Activated CD4-positive, alpha-beta T cell treated with anti-CD3 and anti-CD28 coated beads for 24 hours (primary cell): Measurements from ENCODE around the gene FSTL1.

Source experiments
- DNase-seq, 2 donors: peaks; one replicate each; pipeline ENCODE4 v3.0.0-alpha.2; 2020; ENCODE audit warnings: low read depth in 2 of 2

Gene FSTL1

DNA sequence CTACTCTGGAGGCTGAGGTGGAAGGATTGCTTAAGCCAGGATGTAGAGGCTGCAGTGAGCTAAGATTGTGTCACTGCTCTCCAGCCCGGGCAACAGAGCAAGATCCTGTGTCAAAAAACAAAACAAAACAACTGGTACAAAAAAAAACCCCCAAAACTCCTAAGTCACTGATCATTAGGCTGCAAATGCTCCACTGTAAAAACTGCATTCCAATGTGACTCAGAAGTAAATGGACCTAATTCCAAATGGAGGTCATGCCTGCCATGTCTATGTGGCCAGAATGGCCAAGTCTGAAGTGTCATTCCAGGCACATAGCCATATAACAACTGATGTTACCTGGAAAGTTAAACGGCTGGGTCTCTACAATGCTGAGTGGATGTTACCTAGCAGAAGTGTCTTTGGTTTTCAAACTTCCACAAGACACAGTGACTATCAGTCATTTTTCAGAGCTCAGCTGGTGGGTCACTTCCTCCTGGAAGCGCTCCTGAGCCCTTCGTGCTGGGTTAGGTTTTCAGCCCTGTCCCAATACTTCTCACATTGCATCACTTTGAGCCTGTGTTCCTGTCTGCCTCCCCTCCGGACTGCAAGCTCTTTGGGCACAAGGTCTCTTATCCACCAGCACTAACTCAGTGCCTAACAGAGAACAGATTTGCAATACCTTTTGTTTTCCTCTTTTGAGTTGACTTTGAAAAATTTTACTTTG lies 10.6 kb downstream of the FSTL1 start:
- DNase-seq = no peak

DNA sequence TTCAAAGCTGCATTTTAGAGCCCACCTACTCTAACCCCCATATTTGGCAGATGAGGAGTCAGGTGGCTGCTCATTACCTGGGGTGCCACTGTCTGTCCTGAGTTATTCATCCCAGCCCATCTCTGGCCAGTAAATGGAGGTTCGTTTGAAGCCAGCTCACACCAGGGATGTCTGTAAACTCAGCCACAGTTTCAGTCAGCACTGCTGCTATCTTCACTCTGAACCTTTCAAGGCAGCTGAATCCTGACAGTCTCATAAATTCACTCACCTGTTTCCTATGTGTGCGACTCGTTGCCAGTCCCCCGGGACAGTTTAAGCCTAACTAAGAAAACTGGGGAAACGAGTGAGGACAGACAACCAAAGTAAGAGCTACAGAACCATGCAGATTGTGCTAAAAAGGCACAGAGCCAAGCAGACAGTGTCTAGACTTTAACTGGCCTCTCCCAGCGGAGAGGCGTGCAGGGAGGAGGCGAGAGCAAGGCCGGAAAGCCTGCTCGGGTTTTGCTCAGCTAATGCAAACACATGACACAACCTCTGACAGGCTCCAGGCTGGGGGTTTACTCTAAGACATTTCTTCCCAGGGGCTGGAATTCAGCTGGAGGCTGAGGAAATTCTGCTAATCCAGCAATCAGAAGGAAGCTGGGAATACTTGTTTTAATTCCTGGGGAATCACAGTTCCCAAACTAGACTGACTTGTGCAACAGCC lies 12.0 kb downstream of the FSTL1 start:
- no peak for DNase-seq

DNA sequence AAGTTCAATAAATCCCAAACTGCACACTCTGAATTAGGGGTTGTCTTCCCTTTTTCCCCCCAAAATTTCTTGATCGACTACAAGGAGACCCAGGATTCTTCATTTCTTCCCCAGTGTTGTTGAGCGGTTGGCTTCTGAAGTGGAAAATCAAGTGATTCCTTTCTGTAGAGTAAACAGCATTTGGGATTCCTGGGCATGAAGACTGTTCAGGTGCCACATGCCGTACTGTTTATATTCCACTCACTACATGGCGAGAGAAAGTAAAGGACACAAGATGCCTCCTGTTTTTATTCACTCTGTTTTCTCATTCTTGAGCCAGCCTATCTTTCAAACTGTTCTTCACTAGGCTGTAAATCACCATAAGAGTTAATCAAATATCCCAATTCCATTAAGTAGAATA lies 12.6 kb downstream of the FSTL1 start:
- no peak for DNase-seq

DNA sequence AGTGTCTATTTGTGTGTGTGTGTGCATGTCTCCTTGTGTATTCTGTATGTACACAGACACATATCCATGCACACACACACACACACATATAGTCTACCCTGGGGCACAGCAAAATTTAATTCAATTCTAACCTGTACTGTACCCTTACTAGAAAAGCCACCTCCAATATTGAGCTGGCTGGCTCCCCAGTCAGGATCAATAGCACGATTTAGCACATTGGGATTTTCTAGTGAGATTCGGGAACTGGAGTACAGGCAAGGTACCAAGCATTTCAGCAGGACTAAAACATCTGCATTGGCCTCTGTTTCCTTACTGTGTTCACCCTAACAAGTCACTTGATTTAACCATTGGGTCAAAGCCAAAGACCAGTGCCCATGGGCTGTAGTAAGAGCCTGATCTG lies 13.2 kb downstream of the FSTL1 start:
- DNase-seq = no peak

DNA sequence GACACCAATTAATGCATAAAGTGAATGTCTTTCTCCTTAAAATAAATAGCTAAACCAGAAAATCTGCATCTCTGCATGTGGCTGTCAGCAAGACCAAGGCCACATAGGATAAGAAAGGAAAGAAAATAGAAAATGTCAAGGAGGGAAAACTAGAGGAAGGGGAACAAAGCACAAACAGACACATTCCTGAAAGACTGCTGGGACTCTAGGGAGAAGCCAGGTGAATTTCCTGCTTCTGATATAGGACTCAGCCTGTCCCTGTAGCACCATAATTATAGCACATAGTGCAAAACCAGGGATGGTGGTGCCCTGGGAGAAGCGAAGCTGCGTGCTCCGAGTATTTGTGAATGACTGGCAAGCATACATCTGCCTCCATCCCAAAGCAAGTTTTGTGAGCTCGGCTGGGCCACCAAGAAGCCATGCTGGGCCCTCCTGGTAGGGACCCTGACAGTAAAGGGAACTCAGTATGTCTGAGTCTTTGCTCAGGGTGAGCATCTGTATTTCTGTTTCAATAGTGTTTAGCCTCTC lies 14.2 kb downstream of the FSTL1 start:
- DNase-seq = no peak

DNA sequence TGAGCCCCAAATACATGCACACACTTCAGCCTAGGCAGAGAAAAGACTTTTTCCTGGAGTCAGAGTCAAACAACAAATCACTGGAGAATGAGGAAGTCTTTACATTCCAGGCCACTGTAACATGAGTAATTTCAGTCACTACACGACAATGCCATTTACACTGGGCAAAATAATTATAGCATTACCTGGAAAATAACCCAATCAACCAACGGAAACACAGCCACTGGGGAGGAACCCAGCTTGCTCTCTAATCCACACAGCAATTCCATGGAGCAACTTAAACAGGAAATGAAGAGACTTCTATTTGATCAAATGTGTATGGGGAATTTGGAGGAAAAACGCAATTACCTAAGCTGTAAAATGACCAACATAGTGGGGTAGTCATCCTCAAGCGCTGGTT lies 15.2 kb downstream of the FSTL1 start:
- no peak for DNase-seq

DNA sequence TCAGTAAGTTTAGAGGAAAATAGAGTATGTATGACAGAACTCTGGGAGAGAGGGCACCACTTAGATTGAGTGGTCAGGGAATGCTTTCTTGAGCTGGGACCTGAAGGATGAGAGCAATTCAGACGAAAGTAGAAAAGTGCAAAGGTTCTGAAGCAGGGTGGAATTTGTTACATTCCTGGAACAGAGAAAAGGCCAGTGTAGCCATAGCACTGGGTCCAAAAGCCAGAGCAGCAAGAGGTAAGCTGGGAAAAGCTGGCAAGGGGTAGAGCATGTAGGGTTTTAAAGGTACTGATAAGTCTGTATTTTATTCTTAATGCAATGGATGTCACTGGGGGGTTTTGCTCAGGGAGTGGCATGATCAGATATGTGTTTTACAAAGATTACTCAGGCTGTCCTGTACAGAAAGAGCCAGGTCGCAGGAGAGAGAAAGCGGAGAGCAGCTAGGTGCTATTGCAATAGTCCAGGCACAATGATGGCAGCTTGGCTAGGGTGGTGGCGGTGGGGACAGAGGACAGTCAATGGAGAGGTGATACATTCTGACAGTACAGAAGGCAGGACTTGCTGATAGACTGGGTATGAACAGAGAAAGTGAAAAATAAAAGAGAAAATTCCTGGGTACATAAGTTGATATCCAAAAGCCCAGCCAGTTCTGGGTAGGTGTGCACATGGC lies 17.0 kb downstream of the FSTL1 start:
- DNase-seq = no peak

DNA sequence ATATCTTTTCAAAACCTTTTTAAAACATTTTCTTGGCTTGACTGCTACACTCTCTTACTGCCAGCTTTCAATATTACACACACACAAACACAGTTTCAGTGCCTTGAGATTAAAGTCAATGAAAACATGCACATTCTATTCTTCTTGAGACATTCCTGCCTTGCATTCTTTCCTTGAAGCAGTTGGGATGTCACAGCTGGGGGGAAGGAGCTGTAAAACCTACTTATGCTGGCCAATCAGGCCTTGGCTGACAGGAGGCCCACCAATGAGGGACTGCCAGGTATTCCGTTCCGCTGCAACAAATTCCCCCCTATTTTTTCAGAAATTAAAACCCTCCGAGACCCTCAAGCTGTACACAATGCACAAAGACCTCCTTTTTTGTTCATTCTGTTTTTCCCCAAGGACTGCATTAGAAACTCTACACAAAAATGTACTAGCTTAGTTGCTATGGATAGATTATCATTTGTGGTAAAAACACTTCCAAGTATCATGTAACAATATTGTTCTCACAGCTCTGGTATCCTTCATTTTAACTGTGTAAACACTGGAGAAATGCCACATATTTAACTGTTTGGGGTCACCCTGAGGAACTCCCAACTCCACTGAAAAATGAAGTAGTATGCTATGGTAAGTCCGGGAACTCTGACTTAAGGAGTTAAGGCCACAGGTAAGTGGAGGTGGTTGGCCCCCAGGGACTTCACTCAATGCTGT lies 18.5 kb downstream of the FSTL1 start:
- DNase-seq = no peak

DNA sequence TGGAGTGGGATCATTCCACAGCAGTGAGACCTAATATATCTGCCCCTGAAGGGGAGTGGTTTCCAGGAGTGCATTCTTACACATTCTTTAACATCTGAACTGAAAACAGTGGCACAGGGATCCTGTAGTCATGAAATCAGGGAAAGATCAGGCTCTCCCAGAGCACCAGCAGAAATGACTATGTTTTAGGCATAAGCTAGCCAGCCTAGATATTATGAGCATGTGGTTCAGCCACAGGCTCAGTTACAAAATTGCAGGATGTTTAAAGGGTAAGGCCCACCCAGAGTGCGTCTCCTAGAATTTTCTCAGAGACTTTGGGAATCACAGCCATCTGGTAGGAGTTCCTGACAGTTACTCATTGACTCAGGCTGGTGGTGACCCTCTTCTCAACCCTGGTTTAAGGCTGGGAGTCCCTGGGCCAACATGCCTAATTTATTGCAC lies 20.9 kb downstream of the FSTL1 start:
- no peak for DNase-seq

DNA sequence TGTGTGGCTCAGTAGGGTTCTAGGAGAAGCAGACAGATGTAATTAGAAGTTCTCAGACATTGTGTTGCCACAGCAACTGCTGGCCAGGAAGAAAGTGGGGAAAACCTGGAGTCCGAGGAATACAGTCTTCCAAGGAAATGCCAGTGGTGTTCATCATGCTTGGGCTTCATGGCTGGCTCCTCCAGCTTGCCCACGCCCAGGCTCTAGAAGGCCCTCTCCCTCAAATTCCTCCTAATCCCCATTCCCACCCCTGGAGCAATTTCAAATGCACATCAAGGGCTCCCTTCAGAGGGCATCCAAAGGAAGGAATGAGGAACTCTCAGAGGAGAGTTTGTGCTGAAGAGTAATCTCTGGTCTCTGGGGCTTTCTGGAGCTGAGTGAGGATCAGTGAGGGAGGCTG lies 21.9 kb downstream of the FSTL1 start:
- no peak for DNase-seq

DNA sequence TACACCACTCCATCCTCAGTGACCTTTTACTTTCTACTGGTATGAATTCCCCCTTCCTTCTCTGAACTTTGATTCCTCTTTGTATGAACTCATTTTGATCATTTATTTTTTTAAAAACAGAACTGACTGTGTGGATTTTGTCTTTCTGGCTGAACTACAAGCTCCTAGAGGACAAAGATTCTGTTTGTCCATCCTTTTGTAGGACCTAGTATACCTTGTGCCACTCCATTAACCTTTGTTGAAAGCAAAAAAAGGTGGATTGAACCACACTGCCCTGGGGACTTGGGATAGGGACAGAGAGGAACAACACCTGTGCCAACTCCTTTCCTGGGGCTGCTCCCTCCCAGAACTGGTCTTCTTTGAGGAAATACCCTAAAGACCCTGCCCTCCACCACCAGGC lies 23.6 kb downstream of the FSTL1 start:
- no peak for DNase-seq

DNA sequence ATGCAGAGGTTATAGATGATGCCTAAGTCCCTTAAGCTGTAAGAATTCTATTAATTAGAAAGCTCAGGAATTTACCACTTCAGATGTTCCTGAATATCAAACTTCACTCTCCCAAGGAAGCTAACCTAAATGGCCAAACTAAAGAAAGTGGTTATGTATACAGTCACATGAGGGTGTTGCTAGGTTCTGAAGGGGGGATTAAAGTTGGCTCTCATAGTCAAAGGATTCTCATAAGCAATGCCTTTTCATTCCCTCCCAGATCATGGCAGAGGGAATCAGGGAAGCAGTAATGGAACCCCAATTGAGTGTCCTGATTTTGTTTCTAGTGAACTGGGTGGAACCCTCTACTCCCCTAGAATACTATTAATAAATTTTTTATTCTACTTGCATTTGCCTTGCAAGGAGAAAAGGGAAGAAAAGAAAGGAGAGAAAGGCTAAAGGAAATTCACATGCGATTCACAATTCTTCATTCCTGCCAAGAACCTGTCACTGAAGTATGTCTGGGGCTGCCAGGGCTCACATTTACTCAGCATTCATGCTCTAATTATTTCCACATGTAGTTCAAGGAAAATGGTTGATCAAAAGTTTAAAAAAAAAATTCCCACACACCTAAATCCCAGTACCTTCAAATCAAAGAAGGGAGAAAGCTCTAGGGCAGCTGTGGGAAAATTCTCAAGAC lies 25.1 kb downstream of the FSTL1 start:
- DNase-seq = no peak

DNA sequence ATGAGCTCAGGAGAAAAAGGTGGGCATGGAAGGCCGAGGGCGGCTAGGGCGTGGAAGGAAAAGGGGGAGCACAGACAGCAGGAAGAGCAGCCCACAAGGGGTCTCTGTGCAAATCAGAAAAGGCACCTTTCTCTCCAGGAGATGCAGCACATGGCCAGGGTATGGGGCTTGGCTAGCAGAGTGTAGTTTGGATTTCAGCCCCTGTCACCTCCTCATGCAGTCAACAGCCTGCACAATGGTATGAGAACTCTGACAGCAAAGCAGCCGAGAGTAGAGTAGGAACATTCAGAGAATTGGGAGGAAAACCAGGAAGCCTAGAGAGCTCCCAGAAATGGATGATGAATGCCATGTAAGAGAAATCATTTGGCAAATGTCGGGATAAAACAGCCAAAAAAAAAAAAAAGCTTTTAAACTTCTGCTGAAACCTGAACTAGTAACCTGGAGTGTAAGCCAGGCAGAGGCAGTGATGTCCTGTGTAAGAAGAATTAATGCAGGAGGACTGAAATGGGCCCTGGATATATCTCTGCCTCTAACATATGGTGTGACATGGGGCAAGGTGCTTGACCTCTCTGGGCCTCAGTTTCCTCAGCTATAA lies 25.7 kb downstream of the FSTL1 start:
- DNase-seq = no peak

DNA sequence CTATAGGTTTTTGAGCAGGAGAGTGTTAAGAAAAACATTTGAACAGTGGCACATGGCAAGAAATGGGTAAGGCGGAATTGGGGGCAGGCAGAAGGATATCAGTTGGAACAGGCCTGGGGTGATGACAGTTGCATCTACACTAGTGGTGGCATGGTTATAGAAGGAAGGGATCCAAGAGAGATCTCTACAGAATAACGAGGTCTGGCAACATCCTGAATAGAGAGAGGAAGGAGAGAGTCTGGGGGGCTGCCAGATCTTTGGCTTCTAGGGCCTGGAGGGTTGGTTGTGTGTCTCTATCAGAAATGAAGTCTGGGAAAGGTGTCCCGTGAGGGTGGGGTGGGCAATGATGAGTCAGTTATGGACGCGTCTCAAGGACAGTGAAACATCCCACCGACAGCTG lies 26.3 kb downstream of the FSTL1 start:
- no peak for DNase-seq

DNA sequence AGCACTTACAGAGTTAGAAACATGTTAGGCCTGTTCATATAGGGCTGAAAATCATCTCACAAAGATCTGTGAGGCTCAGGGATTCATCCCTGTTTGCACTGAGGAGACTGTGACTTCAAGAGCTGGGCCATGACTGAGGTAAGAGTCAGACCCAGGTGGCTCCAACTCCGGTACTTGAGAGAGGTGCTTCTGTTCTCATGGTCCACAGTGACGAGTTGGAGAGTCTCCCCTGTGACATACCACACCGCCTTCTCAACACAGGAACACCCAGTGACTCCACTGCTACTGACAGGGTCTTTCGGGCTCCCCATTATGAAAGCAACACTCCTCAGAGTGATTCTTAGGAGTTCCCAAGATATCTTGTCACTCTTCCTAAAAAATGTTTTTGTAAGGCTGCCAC lies 27.4 kb downstream of the FSTL1 start:
- no peak for DNase-seq

DNA sequence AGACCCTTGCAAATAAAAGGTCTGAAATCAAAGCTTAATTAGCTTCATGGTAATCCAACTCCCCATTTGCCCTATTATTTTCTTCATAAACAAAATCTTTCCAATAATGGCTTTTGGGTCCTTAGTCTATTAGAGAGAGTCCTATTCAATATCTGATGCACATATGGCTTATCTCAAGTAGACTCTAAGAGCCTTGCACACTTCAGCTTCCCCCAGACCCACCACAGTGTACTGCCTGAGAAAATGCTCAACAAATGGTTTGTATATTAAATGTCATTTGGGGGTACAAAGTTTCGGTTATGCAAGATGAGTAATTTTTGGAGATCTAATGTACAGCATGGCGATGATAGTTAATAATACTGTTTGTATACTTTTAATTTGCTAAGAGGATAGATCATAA lies 28.9 kb downstream of the FSTL1 start:
- no peak for DNase-seq

DNA sequence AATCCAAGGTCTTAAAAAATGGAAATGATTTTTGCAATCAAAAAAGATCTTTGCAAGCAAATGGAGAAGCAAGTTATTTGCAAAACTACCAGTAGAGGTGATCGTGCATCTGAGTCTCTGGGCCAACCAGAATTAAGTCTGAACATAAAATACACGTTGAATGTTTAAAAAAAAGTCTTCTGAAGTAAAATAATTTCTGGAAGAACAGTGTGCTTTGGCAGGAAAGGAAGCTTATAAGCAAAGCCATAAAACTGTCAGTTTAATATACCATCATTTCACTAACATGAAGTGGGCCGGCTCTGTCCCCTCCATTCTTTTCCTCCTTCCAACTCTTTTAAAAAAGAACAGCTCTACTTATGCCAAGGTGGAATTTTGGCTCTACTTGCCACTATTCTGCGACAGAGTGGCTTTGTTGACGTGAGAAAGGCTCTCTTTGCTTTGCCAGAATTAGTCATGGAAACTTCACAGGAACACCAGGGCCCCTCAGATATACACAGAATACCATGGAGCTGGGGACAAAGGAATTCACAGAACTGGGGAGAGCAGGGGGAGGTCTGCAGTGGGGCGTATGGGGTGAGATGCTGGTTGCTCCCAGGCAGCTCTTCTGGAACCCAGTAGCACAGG lies 29.8 kb downstream of the FSTL1 start:
- no peak for DNase-seq

DNA sequence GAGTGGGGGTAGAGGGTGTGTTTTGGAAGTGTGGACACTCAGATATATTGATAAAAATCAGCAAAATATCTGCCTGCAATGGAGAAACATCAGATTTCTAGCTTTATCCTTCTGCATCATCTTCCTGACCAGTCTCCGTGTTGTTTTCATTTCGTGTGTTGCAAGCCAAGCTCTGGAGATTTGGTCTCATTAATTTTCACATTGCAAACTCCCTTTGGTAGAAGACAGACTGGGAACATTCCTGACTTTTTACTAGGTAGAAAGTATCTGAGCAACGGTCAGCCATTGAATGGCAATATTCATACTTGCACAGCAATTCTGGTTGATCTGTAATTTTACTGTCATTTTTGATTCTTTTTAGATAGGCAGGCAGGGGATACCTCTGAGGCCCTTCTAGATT lies 30.4 kb downstream of the FSTL1 start:
- no peak for DNase-seq

DNA sequence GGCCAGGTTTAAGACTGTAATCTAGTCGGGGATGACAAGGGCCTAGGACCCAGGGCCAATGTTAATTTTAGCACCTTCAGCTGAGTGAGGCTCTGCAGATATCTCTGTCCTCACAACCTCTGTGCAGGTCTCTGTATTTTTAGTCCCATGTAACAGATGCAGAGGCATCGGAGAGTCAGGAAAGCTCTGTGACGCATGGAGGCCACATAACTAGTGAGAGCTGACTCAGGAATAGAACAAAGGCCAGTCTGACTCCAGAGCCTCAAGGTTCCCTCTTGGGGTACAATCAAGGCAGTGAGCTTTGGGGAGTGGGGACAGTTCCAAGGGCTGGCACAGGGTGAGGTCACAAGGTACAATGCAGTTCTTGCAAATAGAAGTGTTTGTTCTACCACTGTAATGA lies 31.0 kb downstream of the FSTL1 start:
- no peak for DNase-seq

DNA sequence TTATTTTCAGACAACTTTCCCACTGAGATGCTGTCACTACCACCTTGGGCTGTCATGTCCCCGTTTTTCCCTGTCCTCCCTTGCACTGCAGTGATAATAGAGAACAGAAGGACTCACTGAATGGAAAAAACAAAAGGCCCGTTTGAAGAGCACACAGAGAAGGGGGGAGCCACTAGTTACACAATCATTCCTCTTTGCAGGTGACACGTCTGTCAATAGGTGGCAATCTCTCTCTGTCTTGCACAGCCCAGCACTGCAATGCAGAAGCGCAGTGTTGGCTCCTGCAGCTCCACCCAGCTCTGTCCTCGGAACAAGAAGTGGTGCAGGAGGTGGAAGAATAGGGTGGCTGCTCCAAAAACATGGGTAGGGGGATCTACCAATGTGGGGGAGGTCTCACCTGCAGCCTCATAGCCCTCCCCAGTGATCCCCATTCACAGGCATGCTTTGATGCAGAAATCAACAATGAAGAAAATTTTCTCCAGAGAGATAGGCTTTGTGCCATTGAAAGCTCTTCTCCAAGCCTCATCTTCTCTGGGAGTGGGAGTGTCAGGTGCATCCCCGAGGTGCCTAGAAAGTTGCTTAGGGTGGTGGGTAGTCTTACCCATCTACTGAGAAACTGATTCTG lies 31.8 kb downstream of the FSTL1 start:
- DNase-seq = no peak
